H4 (cell line): ENCODE data around the gene CCDC60. TPM values are rescaled to one million over a fixed set of nuclear protein-coding genes. Genes with fewer than 3 reads are reported as not detected.
A peak's percentile ranks its signal among the peaks of the same experiment; 100 is the strongest.
"Not testable (repeated sequence)": the region's sequence is repeated elsewhere in the genome, so short reads cannot be mapped to it uniquely, and the experiment has no call there.

Experiments
- DNase-seq: peaks from one replicate; pipeline ENCODE4 v3.0.0-alpha.2; 2015; ENCODE audit warnings: low spot score
- total RNA-seq: library from RNA; depleted of rRNA; stranded (reverse); fragments of >200 nt; shearing (Covaris generic); gene quantifications from 2 replicates; pipeline ENCODE4 v1.2.3, GENCODE V29; 2014

CCDC60 gene
- total RNA-seq, 1 experiment from 2014 or later: not detected

DNA sequence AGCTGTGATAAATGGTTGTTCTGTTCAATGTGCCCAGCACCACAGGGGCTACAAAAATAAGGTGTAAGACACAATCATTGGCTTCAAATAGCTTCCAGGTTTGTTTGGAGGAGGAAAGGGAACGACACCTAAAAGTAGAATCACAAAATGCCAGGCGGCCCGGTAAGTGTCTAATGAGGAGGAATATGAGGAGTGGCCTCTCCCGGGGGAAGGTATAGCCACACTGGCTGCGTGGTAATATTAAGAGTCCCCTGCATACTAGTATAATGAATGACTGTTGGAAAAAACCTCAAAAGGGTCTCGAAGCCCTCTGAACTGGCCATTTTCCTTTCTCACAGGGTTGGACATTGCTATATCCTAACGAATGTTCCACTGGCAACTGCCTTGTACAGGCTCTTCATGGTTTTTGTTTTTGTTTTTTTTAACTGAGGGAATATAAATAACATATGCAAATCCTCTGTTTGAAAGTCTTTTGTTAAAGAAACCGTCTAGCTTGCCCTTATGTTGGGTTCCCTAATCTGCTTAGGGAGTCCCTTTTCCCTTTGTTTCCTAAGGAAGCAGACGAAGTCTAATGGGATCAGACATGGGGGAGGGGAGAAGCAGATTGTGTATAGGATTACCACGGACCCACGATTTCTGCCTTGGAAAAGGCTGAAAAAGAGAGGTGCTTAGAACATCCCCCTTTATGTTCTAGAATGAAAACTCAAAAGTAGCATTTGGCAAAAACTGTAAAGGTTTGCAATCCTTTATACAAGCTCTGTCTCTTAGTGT is 4.2 kb downstream of the CCDC60 start:
- DNase-seq: no peak

DNA sequence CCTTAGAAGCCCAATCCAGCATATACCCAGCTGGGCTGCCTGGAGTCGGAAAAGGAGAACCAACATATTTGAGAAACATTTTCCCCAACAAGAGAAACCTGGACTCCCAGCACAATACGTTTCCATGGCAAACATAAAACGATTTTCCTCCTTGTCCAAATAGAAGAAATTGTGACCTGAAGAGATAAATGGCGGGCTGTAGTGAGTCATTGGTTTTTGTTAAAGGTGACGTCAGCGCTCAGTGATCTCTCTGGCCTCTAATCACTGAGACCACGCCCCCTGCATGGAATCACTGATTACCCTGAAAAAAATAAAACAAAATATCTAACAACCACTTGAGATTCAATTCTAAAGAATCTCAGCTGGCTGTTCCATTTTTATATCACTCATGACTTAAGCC is 6.0 kb downstream of the CCDC60 start:
- no peak for DNase-seq

DNA sequence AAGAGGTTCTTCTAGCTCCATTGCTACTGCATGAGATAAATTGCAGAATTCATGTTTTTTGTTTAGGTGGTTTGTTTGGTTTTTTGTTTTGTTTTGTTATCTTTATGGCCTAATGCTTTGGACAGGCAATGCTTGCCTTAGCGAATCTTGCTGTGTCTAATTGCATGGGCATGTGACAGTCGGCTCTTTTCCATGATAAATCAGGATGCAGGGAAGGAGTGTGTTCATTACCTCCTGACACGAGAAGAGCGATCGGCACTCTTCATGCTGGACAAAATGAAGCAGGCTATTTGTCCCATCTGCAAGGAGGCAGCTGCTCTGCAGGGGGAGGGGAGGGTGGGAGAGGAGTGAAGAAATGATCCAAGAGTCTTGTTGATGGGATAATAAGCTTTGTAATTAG is 6.5 kb downstream of the CCDC60 start:
- no peak for DNase-seq

DNA sequence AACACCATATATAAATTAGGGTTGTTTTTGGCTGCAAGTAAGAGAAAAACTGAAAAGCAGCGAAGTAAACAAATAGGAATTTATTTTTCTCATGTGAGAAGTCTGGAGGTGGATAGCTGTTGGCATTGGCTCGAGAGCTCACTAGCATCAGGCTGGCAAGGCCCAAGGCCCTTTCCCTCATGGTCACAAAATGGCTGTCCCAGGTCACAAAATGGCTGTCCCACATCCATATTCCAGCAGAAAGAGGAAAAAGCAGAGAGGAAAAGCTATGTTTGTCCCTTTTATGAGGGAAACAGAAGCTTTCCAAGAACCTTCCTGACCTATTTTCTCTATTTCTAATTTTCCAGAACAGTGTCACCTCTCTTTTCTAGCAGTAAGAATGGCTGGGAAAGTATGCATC is 7.5 kb downstream of the CCDC60 start:
- no peak for DNase-seq

DNA sequence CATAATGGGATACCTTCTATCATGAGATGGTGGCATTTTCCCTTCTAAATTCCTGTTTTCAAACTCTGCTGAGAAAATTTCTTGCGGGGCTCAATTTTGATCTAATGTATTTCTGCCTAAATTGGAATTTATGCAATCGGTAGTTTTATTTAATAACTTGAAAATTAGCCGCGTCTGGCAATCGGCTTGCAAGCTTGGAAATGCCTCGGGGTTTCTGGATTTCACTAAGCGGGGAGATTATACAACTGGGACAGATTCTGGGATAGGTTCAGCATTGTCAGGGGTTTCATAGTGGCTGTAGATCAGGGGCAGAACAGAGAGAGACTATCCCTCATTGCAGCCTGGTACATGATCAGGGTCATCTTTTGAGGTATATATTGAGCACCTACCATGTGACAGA is 8.6 kb downstream of the CCDC60 start:
- no peak for DNase-seq

DNA sequence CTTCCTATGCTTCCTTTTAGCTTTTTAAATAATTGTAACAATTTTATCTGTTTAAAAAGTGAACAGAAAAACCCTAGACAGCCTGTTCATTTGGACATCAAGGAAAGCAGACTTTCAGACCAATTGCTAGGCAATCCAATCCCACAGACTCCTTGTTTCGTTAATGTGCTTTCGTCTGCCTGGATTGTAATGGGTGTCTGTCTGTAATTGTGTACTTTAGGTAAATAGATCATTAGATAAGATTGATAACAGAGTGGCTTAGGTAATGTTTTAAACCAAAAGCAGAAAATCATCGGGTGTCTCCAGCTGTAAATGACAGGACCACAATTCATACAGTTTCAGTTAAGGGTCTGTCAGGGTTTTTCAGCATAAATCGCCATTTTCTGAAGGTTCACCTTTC is 19.6 kb downstream of the CCDC60 start:
- no peak for DNase-seq

DNA sequence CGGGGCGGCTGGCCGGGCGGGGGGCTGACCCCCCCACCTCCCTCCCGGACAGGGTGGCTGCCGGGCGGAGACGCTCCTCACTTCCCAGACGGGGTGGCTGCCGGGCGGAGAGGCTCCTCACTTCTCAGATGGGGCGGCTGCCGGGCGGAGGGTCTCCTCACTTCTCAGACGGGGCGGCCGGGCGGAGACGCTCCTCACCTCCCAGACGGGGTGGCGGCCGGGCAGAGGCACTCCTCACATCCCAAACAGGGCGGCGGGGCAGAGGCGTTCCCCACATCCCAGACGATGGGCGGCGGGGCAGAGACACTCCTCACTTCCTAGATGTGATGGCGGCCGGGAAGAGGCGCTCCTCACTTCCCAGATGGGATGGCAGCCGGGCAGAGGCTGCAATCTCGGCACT is 25.8 kb downstream of the CCDC60 start:
- not testable (repeated sequence) for DNase-seq

DNA sequence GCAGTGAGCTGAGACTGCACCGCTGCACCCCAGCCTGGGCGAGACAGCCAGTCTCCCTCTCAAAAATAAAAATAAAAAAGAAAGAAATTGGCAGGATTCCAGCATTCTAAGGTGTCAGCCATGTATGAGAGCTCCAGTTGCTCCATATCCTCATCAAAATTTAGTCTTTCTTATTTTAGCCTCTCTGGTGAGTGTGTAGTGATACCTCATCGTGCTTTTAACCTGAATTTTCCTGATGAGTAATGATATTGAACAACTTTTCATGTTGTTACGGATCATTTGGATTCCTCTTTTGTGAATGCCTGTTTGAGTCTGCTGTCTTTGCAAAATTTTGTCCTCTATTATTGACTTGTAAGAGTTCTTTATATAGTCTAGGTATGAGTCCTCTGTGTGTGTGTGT is 28.5 kb downstream of the CCDC60 start:
- no peak for DNase-seq

DNA sequence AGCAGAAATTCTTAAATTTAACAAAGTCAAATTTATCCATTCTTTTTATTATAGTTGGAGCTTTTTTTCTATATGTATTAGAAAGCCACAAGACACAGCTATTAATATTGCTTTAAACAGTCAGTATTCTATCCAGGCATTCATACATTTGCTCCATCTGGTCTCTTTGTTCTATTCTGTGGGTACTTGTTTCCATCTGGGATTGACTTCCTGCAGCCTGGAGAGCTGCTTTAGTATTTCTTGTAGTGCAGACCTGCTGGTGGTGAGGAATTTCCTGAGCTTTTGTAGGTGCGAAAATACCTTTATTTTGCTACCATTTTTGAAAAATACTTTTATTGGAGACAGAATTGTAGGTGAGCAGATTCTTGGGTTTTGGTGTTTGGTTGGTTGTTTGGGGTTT is 29.0 kb downstream of the CCDC60 start:
- no peak for DNase-seq

DNA sequence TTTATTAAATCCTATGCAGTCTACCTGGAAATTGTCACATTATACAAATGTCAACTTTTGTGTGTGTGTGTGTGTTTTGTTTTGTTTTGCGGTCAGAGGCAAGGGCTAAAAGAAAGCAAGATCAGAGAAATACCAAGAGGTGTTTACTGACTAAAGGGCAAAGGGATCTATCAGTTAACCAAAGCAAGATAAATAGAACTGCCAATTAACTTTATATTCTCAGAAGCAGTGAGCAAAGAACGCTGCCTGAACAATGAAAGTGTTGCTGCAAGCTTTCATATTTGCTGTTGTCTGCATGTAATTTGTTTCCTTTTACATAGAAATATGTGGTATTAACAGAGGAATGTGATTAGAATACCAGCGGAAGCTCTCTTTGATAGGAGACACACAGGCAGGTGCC is 30.9 kb downstream of the CCDC60 start:
- no peak for DNase-seq

DNA sequence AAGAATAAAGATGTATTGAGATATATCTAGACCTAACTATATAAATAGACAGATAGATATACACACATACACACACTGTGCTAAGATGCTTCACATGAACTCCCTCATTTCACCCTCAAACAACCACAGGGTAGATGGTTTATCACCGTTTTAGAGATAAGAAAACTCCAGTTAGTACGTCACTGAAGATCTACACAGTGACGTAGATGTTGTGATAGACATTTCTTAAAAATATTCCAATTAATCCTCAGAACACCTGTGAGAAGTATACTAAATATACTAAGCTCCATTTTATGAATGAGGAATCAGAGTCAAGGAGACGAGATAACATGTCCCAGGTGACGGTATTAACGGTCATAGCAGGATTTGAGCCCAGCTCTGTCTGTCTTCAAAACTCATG is 31.5 kb downstream of the CCDC60 start:
- no peak for DNase-seq

DNA sequence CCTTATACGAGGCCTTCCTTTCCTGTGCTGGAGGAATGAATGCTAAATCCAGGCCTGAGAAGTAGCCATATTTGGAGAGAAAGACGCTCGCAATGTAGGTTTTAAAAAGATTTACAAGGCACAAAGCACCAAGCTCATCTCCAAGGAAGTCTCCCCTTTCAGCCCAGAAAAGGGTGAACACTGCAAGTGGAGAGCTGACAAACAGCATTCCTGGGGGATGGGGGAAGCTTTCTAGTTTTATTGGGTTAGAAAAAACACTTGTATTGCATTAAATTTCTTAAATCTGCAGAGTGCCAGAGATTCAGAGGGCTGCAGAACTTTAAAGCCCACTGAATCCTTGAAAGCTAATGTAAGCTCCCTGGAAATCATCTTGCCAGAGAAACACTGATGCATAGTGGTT is 34.6 kb downstream of the CCDC60 start:
- no peak for DNase-seq

DNA sequence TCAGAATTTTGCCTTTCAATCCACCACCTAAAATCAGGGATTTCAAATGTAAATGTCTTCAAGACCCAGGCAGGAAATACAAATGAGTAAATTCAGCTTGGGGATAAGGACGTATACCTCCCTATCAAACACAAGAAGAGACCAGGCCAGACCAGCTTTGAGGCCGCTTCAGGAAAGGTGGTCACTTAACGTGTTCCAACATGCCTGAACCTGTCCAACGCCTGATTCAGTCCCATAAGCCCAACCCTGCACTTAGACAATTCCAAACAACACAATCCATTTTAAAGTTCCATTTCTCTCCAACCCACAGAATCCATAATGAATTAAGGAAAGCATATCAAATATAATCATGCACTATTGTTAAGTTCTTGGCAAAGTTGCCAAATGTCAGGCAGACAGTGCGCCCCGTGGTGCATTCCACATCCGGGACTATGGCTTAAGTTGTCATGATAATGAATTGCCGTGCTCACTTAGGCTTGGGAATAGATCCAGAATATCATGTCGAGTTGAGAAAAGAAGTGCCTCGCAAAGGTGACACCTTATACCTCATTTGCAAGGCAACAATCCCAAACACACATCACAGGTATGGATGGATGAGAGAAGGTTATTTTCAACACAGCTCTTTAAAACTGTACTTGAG is 35.5 kb downstream of the CCDC60 start:
- DNase-seq: no peak

DNA sequence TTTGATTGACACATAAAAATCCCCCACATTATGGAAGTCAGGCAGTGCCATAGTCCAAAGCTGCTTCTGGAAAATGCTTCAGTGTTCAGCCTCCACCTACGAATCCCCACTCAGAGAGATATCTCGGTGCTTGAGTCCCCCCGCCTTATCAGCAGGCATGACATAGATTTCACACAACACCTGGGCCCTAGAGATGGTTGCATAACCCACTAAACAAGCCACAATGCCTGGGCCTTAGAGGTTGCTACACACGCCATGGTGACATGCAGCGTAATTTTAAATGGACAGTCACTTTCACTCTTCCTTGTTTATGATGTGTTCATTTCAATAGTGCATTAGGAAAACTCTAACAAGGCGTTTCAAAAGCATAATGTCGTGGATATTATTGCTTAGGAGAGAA is 38.0 kb downstream of the CCDC60 start:
- DNase-seq: no peak

DNA sequence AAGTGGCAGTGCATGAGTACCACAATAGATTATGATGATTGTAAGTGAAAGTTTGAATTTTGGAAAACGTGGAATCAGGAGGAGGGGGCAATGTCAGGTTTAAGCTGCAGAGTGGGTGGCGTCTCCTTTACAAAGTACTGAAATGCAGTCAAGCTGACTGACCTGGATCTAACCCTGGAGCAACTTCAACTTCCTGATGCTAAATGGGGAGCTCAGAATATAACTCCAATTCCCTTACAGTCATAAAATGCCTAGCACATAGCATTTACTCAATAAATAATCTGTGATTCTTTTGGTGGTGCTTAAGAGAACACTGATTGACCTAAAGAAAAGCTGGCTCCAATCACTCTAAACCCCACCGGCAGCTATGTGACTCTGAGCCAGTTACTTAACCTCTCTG is 38.5 kb downstream of the CCDC60 start:
- DNase-seq: no peak

DNA sequence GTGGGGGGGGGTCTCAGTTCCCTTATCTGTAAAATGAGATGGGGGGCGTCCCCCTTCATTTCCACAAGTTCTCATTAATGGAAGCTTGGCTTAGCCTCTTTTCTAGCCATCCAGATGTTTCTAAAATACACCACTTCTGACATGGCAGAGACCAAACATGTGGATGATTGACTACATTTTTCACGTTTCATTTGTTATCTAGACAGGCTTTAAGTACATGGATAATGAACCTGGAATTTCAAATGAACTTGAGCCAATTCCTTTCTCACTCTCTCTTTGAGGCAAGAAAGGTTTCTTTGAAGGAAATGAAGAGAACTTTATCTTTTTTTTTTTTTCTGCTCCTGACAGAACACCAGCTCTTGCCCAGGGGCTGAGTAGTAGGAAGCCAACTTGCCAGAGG is 39.1 kb downstream of the CCDC60 start:
- no peak for DNase-seq

DNA sequence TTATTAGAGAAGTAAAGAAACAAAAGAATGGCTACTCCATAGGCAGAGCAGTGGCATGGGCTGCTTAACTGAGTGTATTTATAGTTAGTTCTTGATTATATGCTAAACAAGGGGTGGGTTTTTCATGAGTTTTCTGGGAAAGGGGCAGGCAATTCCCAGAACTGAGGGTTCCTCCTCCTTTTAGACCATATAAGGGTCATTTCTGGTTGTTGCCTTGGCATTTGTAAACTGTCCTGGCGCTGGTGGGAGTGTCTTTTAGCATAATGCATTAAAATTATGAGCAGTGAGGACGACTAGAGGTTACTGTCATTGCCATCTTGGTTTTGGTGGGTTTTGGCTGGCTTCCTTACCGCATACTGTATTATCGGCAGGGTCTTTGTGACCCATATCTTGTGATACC is 40.1 kb downstream of the CCDC60 start:
- peak; percentile 7 for DNase-seq

DNA sequence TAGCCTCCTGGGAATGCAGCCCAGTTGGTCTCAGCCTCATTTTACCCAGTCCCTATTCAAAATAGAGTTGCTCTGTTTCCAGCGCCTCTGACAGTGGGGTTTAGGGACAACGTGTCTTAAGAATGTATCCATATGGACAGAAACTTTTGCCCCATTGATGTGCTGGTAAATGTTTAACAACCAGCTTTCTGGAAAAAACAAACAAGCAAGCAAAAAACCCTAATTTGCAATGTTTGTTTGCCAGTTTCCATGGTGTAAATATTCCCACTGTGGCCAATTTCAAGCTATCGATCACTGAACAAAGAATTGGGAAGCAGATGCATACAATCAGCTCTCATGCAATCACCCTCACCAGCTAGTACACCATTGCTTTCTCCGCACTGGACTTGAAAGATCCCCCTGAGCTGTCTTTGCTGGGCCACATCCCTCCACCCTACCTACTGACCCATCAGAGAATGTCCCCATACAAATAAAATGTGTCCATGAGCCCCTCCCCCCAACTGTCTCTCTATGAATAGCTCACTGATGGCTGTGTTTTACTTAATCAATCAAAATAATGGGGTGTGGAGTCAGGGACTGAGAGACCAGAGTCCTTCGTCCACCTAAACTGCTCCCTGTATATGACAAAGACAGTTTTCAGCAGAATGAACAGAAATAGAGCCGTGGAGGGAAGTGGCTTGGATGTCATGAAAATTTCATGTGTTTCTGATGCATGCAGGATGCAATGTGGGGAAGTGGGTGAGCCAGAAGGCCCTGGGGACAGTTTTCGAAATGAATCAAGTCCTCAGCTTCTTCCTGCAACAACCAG is 40.8 kb downstream of the CCDC60 start:
- DNase-seq: no peak

DNA sequence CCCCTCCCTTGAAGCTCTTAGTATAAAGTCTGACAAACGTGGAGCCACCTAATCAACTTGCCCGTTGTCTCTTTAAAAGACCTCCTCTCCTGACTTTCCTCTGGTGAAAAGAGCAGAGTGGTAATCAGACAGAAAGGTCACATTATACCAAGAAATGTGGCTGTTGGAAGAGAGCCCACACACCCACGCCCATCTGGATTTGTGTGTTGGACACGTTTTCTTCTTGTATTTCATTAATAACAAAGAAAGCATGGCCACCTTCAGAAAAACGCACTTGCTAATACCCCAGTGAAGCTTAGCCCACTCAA is 41.3 kb downstream of the CCDC60 start:
- DNase-seq: no peak

DNA sequence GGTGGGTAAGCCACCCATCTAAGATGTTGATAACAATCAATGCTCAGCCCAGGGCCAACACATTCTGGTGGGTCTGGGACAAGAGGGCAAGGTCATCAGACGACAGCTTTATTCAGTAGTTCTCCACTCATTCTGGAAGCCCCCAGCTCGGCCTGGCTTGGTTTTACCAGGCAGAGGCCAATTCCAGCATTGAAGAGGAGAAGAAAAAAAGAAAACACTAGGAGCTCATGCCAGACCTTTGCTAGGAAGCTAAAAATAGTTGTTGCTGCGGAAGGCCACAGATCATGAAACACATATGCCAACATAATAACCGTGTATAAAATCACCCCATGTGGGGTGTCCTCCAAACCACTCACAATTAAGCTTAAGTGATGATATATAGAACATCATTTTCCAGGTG is 44.4 kb downstream of the CCDC60 start:
- no peak for DNase-seq

DNA sequence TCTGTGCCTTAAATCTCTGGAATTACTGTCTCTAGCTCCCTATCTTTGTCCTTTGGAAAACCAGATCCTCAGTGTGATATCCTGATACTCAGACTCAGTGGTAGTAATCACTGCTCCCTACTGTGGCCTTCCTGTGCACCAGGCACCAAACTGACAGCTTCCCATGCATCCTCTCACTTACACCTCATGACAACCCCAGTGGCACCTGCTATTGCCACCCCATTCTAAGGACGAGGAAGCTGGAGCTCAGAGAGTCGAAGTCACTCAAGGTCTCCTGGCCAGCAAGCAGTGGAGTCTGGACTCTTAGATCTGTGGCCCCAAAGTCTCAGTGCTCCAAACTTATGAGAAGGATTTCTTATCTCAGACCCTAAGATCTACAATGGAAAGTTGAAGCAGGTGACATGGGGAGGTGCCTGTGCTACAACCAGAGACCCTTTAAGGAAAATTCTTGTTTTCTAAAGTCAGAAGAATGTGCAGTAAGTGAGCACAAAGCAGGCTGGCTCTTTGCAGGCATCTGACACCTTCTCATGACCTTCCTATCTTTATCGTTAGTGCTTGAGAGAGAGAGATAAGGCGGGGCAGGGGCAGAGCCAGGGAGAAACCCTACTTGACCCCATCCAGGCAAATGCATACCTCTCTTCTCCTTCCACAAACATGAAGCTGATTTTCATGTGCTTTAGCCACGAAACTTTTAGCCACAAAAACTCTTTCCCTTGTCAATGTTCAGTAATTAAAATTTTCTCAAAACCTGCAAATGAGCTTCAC is 47.1 kb downstream of the CCDC60 start:
- DNase-seq: no peak

DNA sequence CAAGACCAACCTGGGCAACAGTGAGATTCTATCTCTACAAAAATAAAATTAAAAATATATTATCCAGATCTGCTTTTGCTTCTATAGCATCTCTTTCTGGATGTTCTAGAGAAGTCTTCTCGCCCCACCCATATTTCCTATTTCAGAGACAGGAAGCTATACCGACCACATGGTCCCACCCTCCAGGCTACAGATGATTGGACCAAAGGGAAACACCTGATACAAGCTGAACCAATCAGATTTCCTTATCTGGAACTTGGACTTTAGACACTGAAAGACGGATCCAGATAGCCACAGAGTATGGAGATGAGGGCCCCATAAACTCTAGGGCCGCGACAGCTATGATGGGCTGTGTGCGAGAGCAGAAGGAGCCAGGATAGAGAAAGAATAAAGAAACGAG is 48.7 kb downstream of the CCDC60 start:
- no peak for DNase-seq
